Measurements from ENCODE around the gene SCN1A. TPM values are rescaled to one million over a fixed set of nuclear protein-coding genes. Genes with fewer than 3 reads are reported as not detected.
"Not testable (repeated sequence)": the region's sequence is repeated elsewhere in the genome, so short reads cannot be mapped to it uniquely, and the experiment has no call there.

Gene SCN1A
- total RNA-seq, 1 donor from 2014 or later: not detected

DNA sequence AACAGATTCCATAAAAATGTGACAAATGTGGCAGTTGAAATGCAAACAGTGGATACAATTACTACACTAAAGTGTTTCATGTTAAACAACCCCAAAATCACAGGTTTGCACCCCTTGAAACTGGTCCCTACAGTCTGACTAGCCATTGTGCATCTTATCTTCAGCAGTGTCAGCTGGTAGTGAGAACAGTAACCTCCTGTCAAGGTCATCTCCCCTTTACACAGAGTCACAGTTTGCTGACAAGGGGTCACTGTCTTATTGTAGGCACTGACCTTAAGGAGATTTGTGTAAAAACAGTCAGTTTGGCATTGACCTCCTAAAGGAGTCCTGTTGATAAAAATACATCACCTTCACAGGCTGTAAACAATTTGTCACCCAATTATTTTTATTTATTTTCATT, 137.0 kb downstream of the SCN1A start:
- intact Hi-C loops (cut with micrococcal nuclease): no loop called here

DNA sequence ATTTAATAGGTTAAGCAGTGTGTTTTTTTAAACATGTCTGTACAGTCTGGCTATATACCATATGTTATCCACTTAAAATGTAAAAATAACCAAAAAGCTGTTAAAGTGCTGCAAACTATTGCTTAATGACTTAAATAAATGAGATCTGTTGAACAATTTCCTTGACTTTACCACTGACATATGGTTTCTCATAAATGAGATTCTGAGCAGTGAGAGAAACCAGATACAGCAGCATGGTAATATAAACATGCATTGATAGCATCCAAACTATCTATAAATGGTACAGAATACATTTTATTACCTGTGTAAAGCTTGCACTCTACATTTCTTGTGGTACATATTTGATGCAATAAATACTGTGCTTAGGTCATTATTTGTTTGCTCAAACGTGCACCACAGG, 138.0 kb downstream of the SCN1A start:
- intact Hi-C loops (cut with micrococcal nuclease): no loop called here

DNA sequence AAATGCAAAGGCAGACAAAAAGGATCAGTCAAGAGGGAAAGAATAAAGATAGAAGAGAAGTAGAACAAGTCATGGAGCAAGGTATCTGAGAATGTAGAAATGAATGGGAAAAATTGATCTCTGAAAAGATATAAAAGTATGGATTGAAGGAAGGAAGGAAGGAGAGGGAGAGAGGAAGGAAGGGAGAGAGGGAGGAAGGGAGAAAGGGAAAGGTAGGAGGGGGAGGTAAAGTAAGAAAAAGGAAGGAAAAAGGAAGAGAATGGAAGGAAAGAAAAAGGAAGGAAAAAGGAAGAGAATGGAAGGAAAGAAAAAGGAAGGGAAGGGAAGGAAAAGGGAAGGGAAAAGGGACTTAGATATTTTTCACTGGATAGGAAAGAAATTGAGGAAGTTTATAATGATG, 142.7 kb downstream of the SCN1A start:
- intact Hi-C loops (cut with micrococcal nuclease): no loop called here

DNA sequence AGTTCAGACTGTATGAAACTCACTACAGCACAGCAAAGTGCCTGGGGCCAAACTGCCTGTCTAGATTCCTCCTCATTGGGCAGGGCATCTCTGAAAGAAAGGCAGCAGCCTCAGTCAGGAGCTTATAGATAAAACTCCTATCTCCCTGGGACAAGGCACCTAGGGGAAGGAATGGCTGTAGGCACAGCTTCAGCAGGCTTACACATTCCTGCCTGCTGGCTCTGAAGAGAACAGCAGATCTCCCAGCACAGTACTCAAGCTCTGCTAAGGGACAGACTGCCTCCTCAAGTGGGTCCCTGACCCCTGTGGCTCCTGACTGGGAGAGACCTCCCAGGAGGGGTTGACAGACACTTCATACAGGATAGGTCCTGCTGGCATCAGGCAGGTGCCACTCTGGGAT, 155.7 kb downstream of the SCN1A start:
- intact Hi-C loops (cut with micrococcal nuclease): not testable (repeated sequence)

DNA sequence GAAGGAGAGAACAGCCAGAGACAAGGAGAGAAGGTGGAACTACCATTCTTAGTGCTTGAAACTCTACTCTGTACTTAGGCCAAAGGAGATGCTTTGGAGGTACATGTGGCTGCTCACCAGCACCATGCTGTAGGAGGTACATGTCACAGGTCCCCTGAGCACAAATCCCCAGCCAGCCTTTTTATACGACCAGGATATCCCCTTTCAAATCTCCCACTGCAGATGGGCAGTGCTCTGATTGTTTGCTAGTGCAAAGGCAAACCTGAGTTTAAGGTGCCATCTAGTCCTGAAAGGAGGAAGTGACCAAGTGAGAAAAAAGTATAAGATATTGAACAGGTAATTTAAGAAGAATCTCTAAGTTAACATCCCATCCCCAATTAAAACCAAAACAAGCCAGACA, 157.2 kb downstream of the SCN1A start:
- intact Hi-C loops (cut with micrococcal nuclease): no loop called here

DNA sequence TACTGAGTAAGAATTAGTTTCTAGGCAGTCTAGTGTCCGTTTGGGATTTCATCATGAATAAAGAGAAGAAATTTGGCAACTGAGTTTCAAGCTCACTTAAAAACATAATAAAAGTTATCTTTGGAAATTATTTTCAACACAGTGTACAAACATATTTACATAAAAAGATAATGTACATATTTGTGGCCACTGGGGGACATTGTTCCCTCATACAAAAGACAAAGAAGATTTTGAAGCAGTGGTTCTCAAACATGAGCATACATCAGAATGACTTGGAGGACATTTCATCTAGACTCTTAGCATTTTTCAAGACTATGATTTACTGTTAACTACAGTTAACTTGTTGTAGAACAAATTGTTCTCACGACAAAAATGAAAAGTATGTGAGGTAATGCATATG, 158.6 kb downstream of the SCN1A start:
- intact Hi-C loops (cut with micrococcal nuclease): no loop called here

DNA sequence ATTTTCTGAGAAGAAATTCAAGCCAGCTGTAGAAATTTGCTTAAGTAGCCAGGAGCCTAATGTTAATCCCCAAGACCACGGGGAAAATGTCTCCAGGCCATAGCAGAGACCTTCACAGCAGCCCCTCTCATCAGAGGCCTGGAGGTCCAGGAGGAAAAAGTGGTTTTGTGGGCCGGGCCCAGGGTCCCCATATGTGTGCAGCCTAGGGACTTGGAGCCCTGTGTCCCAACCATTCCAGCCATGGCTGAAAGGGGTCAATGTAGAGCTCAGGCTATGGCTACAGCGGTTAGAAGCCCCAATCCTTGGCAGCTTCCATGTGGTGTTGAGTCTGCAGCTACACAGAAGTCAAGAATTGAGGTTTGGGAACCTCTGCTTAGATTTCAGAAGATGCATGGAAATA, 160.1 kb downstream of the SCN1A start:
- intact Hi-C loops (cut with micrococcal nuclease): no loop called here

DNA sequence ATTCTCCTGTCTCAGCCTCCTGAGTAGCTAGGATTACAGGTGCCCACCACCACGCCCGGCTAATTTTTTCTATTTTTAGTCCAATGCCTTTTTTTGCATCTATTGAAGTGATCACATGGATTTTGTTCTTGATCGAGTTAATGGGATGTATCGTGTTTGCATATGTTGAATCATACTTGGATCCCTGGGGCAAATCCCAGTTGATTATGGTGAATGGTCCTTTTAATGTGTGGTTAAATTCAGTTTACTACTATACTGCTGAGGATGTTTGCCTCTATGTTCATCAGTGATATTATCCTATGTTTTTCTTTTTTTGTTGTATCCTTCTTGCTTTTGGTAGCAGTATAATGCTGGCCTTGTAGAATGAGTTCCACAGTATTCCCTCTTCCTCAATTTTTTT, 166.0 kb downstream of the SCN1A start:
- intact Hi-C loops (cut with micrococcal nuclease): no loop called here

DNA sequence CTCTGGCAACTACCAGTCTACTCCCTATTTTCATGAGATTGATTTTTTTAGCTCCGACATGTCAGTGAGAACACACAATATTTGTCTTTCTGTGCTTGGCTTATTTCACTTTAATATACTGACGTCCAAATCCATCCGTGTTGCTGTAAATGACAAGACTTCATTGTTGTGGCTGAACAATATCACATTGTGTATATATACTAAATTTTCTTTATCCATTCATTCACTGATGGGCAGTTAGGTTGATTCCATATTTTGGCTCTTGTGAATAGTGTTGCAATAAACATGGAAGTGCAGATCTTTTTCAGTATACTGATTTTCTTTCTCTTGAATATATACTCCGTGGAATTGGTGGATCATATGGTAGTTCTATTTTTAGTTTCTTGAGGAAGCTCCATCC, 168.4 kb downstream of the SCN1A start:
- intact Hi-C loops (cut with micrococcal nuclease): no loop called here

DNA sequence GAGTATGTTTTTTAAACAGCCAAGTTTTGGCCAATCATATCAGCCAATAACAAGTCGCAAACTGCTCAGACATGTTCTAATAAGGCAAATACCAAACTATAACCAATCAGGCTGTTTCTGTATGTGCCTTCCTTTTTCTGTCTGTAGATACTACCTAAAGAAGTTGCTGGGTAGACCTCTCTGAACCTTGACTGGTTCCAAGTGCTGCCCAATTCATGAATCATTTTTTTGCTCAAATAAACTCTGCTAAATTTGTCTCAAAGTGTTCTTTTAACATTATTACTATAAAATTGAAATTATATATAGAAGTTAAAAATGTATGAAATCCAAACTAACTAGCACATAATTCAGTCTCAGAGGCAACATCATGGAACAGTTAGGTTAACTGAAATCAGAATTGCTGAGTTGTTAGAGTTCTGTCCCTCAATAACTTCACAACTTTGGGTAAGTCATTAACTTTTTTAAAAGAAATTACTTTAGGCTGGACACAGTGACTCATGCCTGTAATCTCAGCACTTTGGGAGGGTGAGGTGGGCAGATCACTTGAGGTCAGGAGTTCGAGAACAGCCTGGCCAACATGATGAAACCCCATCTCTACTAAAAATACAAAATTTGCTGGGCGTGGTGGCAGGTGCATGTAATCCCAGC, 169.4 kb downstream of the SCN1A start:
- intact Hi-C loops (cut with micrococcal nuclease): no loop called here

DNA sequence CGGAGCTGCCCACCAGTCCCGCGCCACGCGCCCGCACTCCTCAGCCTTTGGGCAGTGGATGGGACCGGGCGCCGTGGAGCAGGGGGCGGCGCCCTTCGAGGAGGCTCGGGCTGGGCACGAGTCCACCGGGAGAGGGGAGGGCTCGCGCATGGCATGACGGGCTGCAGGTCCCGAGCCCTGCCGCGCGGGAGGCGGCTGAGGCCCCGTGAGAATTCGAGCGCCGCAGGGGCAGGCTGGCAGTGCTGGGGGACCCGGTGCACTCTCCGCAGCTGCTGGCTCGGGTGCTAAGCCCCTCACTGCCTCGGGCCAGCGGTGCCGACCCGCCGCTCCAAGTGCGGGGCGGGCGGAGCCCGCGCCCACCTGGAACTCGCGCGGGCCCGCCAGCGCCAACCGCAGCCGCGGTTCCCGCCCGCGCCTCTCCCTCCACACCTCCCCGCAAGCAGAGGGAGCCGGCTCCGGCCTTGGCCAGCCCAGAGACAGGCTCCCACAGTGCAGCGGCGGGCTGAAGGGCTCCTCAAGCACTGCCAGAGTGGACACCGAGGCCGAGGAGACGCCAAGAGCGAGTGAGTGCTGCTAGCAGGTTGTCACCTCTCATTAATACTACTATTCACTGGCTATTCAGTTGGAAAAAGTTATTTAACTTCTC, 170.7 kb downstream of the SCN1A start:
- intact Hi-C loops (cut with micrococcal nuclease): no loop called here

DNA sequence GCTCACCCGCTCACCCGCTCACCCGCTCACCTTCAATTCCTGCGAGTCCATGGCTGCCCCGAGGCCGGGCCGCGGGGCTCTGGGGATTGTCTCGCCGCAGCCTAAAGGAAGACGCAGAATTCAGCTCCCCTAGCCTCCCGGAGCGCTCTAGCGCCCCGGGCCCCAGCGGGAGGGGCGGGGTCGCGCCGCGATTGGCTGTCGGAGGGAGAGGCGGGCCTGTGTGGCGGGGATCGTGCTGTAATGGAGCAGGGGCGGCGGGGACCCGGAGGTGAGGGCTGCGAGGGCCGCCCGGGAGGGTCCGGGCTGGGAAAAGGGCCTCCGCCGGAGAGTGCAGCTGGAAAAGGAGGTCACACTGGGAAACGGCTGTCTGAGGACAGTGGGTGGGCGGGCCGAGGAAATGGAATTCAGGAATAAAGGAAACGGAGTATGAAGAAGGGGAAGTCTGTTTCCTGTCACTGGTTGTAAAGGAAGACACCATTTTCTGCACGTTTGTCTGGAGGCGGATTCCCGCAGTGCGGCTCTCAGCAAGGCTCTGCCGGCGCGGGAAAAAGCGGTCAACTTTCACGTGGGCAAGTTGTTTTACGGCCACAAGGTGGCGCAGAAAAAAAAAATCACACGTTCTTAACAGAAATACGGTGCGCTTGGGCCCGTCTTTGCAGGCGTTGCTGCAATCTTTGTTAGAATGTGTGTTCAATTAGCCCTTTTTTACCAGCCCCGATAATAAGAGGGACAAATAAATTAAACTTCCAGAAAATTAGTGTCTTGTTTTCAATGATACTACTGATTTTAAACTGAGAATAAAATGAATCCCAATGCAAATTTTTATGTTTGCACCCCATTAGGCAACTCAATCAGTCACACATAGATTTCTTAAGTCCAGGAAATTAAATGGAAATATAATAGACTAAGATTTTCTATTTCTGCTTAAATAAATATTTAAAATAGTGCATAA, 173.9 kb downstream of the SCN1A start, which contains the start of gene TTC21B:
Gene TTC21B, minus strand, starts transcription at position 122 of the 952 bp plus-strand sequence. Its CDS starts 71 bp downstream, at position 51.
- intact Hi-C loops (cut with micrococcal nuclease): loop anchor here (1.0 to 5.0 kb wide), 12 partner anchors 11 to 1057 kb away; partner anchors contain the start of genes GALNT3, SCN1A and SCN9A

DNA sequence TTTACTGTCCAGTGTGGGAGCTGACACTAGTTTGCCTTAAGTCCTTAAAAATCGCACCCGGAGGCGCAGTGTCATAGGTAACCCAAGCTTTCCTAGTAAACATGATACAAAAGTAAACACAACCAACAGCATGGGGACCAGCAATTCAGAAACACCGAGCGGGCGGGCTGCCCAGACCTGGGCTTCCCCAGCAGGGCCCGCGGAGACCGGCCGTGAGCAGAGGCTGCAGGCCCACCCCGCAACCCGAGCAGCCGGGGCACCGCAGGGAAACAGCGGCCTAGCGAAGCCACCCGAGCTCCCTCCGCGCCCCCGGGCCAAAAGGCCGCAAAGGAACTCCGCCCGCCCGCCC, 174.5 kb downstream of the SCN1A start:
- intact Hi-C loops (cut with micrococcal nuclease): loop anchor here (1.0 to 5.0 kb wide), 10 partner anchors 10 to 1056 kb away; partner anchors contain the start of genes GALNT3 and SCN9A

DNA sequence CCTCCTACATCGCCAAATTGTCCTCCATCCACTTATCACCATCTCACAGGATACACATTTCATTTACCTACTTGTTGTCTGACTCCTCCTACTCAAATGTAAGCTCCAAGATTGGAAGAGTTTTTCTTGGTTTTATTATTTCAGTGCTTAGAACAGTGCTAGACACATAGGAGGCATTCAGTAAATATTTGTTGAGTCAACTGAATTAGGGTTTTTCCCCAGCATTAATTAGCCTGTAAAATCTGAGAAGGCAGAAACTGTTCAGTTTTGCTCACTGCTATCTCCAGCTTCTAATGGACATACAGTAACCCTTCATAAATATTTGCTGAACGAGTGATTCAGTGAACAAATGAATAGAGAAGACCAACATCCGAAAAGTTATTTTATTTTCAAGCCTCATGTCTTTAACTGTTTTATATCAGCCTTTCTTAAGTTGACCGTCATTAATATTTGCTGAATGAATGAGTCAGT, 175.0 kb downstream of the SCN1A start:
- intact Hi-C loops (cut with micrococcal nuclease): loop anchor here (1.0 to 5.0 kb wide), 10 partner anchors 9 to 1055 kb away; partner anchors contain the start of genes GALNT3 and SCN9A

DNA sequence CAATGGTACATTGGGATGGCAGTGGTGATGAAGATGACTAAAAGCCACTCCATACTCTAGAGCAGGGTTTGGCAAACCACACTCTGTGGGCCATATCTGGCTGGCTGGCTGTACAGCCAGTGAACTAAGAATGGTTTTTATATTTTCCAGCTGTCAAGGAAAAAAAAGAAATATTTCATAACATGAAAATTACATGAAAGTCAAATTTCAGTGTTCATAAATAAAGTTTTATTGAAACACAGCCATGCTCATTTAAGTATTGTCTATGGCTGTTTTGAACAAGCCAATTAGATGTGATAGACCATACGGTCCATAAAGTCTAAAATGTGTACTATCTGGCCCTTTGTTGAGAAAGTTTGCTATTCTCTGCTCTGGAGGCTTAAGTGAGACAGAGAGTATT, 175.7 kb downstream of the SCN1A start:
- intact Hi-C loops (cut with micrococcal nuclease): loop anchor here (2.0 to 5.0 kb wide), 6 partner anchors 31 to 1055 kb away; partner anchors contain the start of gene SCN9A

DNA sequence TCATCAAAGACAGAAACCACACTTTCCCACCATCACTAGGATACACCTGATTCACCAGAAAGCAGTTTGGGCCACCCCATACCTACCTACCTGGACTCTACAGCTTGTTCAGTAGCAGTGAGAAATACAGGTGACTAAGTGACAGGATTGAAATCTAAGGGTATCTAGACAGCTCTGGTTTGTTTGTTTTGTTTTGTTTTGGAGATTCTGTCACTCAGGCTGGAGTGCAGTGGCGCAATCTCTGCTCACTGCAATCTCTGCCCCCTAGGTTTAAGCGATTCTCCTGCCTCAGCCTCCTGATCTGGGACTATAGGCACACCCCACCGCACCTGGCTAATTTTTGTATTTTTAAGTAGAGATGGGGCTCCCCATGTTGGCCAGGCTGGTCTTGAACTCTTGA, 177.4 kb downstream of the SCN1A start:
- intact Hi-C loops (cut with micrococcal nuclease): loop anchor here (5.0 kb wide), 3 partner anchors 427 to 1053 kb away; partner anchors contain the start of gene SCN9A

DNA sequence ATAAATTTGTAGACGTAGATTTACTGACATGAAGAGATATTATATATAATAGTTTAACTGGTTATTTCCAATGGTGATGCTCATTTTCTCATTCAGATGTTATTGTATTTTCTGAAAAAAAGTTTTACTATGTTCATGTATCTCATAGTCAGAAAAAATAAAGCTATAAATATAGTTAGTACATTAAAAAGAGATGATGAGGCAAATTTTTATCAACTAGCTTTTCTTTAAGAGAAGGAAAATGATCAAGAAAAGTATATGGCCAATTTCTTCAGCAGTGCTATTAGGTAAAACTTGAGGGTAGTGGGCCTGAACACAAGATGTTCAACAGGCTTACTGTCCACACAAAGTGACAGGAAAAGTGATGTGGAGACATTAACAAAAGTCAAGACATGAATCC, 186.0 kb downstream of the SCN1A start:
- intact Hi-C loops (cut with micrococcal nuclease): no loop called here

DNA sequence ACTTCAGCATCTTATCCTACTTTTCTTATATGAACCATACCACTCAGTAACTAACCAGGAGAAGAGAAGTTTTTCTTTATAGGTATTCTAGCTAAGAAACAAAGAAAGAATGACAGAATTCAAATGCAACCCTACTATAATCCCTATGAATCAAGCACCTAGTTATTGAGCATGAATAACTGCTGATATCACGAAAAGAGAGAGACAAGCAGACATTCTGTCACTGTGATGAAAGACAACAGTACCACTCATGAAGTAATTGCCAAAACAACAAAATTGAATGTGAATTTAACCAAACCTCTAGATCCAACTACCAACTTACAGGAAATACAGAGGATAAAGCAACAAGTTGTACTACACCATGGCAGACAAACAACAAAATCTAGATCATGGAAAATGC, 189.6 kb downstream of the SCN1A start:
- intact Hi-C loops (cut with micrococcal nuclease): loop anchor here (5.0 kb wide), 1 partner anchor 646 kb away; no protein-coding TSS in a partner anchor
